ENCODE results near the gene PRAME. TPM values are rescaled to one million over a fixed set of nuclear protein-coding genes. Genes with fewer than 3 reads are reported as not detected.

The PRAME gene
- total RNA-seq, 1 donor = under 0.01 TPM

Small RNAs within 50 kb of the gene (small RNA-seq; reads per million reads assigned to genes)
- not detected for gene IGLV2-34

Other genes starting within 250 kb of the PRAME start
- 0.81 TPM for gene ZNF280B, start 50.5 kb downstream of the PRAME start, total RNA-seq
- not detected for gene ZNF280A, start 39.0 kb downstream of the PRAME start, total RNA-seq
- not detected for gene GGTLC2, start 85.3 kb upstream of the PRAME start, total RNA-seq